Activated naive CD8-positive, alpha-beta T cell treated with anti-CD3 and anti-CD28 coated beads, Interleukin-2, amount 50 U/mL, for 24 hours (primary cell): ENCODE results near the gene C14orf180.

Experiments
- ATAC-seq: fragments of 150-1000 bp; cut with Tn5 transposase; one replicate; pipeline ENCODE4 v1.10.0; 2021
- DNase-seq: peaks from one replicate; pipeline ENCODE4 v3.0.0; 2021
- H3K27ac Mint-ChIP-seq: one replicate; pipeline ENCODE4 v1.8.0; 2021; ENCODE audit warnings: mild to moderate bottlenecking, mixed read lengths
- H3K27me3 Mint-ChIP-seq: one replicate; pipeline ENCODE4 v1.8.0; 2021; ENCODE audit warnings: mixed read lengths
- H3K36me3 Mint-ChIP-seq: one replicate; pipeline ENCODE4 v1.8.0; 2021; ENCODE audit warnings: low read depth, mixed read lengths
- H3K4me1 Mint-ChIP-seq: one replicate; pipeline ENCODE4 v1.8.0; 2021; ENCODE audit warnings: mixed read lengths
- H3K4me3 Mint-ChIP-seq: one replicate; pipeline ENCODE4 v1.8.0; 2021; ENCODE audit warnings: mild to moderate bottlenecking, moderate library complexity, mixed read lengths
- H3K9me3 Mint-ChIP-seq: one replicate; pipeline ENCODE4 v1.8.0; 2021; ENCODE audit warnings: mixed read lengths

The C14orf180 gene

GRCh38 chr14:104554608-104555429 lies 24.7 kb upstream of the C14orf180 start:
- Mint-ChIP-seq H3K36me3 (no peaks in the 10 kb centered on the region), H3K4me1 (no peaks in the 10 kb centered on the region), H3K9me3 (no peaks in the 10 kb centered on the region), H3K4me3 (no peak overlapping the region), H3K27me3 (no peaks in the 10 kb centered on the region), H3K27ac (no peak overlapping the region)
- DNase-seq, result no peak
- ATAC-seq, result no peak

DNA sequence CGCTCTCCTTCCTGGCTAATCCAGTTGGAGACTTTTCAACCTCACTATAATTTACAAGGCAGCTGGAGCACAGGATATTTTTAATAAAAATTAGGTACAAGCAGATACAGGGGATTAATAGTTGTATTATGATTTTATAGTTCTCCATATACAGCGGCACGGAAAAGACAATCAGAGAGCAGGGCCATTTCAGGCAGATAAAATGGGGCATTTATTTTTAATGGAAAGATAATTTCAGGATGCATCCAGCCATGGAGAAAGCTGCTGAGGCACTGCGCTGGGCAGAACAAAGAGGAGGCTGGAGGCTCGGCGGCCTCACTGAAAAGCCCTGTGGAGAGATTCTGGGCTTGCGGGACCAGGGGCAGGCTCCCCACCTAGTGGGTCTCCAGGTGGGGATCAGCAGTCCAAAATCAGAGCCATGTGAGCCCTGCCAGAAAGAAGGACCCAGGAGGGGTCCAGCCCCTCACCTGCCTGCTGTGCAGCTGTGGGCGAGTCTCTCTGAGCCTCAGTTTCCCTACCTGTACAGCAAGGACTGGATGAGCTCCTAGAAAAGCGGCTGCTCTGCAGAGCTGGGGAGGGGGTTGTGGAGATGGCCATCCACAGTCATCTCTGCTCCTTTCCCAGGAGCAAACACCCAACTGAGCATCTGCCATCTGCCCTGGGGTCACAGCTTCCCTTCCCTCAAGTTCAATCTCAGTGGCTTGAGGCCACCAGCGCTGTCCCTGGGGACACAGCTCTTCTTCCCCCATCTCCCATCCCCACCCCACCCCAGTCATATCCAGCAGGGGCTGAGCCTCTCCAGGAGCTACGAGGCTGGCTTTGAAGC lies 23.9 kb upstream of the C14orf180 start:
- Mint-ChIP-seq H3K4me3 (no peak overlapping the region), H3K36me3 (no peaks in the 10 kb centered on the region), H3K27ac (no peak overlapping the region), H3K27me3 (no peaks in the 10 kb centered on the region), H3K4me1 (no peaks in the 10 kb centered on the region), H3K9me3 (no peaks in the 10 kb centered on the region)
- no peak for ATAC-seq
- DNase-seq, result no peak

DNA sequence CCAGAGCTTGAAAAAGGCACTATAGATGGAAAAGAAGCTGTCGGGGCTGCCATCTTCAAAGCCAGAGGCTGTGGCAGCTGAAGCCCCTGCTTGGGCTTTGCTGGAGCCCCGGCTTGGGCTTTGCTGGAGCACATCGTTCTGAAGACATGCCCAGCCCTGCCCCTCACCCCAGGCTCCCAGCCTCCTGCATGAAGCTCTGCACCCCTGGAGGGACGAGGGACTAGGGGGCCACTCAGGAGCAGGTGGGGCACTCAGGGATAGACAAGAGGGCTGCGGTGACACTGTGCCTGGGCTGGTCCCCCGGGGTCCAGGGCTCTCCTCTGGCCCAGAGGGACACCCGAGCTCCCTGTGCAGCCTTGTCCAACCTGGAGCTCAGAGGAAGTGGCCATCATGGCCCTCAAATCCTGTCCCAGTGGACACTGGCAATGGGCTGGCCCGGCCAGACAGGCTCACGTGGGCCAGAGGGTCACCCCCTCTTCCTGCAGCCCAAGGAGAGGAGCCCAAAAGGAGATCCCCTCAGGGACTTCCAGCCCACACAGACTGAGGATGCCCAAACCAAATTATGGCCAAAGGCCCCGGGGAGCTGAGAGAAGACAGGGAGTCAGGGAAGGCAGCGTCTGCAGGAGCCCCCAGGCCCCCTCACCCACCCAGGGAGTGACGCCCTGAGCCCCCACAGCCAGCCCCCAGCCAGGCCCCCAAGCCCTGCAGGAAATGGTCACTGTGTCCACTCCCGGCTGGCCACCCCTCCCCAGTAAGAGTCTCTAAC lies 23.1 kb upstream of the C14orf180 start:
- H3K9me3 Mint-ChIP-seq, result no peaks in the 10 kb centered on the region
- H3K4me1 Mint-ChIP-seq, result no peaks in the 10 kb centered on the region
- no peak overlapping the region for H3K4me3 Mint-ChIP-seq
- ATAC-seq (no peak), DNase-seq (no peak)
- H3K27ac Mint-ChIP-seq, result no peak overlapping the region
- no peaks in the 10 kb centered on the region for H3K27me3 Mint-ChIP-seq
- H3K36me3 Mint-ChIP-seq, result no peaks in the 10 kb centered on the region

DNA sequence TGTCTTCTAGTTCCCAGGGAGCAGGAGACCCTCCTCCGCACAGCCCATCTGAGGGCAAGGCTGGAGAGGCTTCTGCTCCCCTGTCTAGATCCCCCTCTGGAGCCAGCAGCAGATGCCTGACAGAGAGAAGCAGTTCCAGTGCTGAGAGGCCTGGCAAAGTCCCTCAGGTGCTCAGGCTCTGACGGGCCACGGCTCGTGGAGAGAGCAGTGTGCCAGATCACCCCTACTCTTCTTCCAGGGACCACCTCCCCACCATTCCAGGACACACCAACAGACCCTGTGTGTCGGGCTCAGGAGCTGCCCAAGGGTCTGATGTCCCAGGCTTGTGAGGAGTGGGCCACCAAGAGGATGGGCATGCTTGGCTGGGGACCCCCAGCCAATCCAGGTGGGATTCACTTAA lies 22.5 kb upstream of the C14orf180 start:
- H3K27ac Mint-ChIP-seq, result no peak overlapping the region
- H3K4me3 Mint-ChIP-seq, result no peak overlapping the region
- DNase-seq (no peak), ATAC-seq (no peak)
- H3K27me3 Mint-ChIP-seq, result no peaks in the 10 kb centered on the region
- no peaks in the 10 kb centered on the region for H3K36me3 Mint-ChIP-seq
- no peaks in the 10 kb centered on the region for H3K9me3 Mint-ChIP-seq
- H3K4me1 Mint-ChIP-seq, result no peaks in the 10 kb centered on the region

GRCh38 chr14:104557766-104558165 lies 21.8 kb upstream of the C14orf180 start:
- H3K36me3 Mint-ChIP-seq, result no peaks in the 10 kb centered on the region
- no peak overlapping the region for H3K27ac Mint-ChIP-seq
- no peaks in the 10 kb centered on the region for H3K27me3 Mint-ChIP-seq
- no peaks in the 10 kb centered on the region for H3K4me1 Mint-ChIP-seq
- H3K4me3 Mint-ChIP-seq, result no peak overlapping the region
- ATAC-seq (no peak), DNase-seq (no peak)
- no peaks in the 10 kb centered on the region for H3K9me3 Mint-ChIP-seq

DNA sequence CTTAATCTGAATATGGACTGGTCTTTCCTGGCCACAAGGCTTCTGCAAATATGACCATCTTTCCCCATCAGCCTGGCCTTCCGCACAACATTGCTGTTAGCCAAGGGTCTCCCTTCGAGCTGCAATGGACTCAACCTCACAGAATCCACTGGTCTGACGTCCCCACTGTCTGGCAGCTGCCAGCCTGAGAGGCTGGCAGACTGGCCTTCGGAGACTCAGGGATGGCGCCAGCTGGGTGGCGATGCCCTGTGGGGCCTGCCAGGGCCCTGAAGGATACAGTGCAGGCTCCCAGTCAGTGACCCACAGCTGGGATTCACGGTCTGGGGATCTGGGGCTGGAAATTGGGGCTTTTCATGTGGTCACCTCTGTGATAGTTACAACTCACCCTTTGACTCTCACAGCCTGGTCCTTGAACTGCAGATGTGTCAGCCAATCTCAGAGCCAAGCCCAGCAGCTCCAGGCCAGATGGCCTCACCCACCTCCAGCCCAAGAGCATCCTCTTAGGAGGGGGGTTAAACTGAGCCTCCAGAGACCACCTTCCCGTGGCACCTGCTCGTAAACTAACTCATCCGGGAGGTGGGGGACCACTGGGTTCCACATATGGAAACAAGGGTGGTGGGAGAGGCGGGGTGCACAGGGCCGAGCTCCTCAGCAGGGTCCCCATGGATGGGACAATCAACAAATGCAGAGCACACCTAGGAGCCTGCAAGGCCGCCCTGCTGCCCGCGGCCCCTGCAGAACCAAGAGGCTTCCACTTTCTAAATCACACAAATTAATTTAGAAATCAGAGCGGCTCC lies 21.1 kb upstream of the C14orf180 start:
- Mint-ChIP-seq H3K36me3 (no peaks in the 10 kb centered on the region), H3K4me1 (no peaks in the 10 kb centered on the region), H3K9me3 (no peaks in the 10 kb centered on the region), H3K4me3 (no peak overlapping the region), H3K27me3 (no peaks in the 10 kb centered on the region), H3K27ac (no peak overlapping the region)
- no peak for ATAC-seq
- DNase-seq, result no peak

GRCh38 chr14:104559028-104559803 lies 20.3 kb upstream of the C14orf180 start:
- ATAC-seq, result no peak
- Mint-ChIP-seq H3K27ac (no peak overlapping the region), H3K36me3 (no peaks in the 10 kb centered on the region), H3K4me3 (no peak overlapping the region), H3K4me1 (peaks cover 2% of the 10 kb centered on the region), H3K27me3 (peaks cover 2% of the 10 kb centered on the region), H3K9me3 (no peaks in the 10 kb centered on the region)
- DNase-seq, result no peak

GRCh38 chr14:104559804-104560585 lies 19.6 kb upstream of the C14orf180 start:
- no peak overlapping the region for H3K27ac Mint-ChIP-seq
- ATAC-seq (no peak), DNase-seq (no peak)
- peaks cover 4% of the 10 kb centered on the region for H3K27me3 Mint-ChIP-seq
- no peak overlapping the region for H3K4me3 Mint-ChIP-seq
- H3K9me3 Mint-ChIP-seq, result no peaks in the 10 kb centered on the region
- peaks cover 2% of the 10 kb centered on the region for H3K4me1 Mint-ChIP-seq
- no peaks in the 10 kb centered on the region for H3K36me3 Mint-ChIP-seq

GRCh38 chr14:104560586-104560945 lies 19.0 kb upstream of the C14orf180 start:
- ATAC-seq, result no peak
- H3K36me3 Mint-ChIP-seq, result no peaks in the 10 kb centered on the region
- H3K27me3 Mint-ChIP-seq, result peaks cover 4% of the 10 kb centered on the region

DNA sequence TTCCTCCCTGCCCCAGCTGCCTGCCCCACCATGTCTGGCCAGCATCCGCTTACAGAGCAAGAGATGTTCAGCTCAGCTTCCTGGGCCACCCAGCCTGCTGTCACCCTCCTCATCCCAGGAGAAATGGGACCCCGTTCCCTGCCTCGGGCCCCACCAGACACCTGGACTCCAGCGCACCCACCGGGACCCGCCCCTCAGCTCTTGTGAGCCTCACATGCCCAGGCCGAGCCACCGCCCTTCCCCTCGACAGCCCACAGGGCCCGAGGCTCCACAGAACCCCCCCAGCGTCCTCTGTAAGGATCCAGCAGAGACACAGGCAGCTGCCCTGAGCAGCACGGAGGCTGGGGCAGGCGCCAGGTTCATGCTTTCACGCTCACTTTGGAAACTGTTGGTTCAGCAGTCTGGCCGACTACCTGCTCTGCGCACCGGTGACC lies 18.4 kb upstream of the C14orf180 start:
- H3K36me3 Mint-ChIP-seq, result no peaks in the 10 kb centered on the region
- peaks cover 2% of the 10 kb centered on the region for H3K4me1 Mint-ChIP-seq
- no peaks in the 10 kb centered on the region for H3K9me3 Mint-ChIP-seq
- H3K27me3 Mint-ChIP-seq, result peaks cover 7% of the 10 kb centered on the region
- H3K27ac Mint-ChIP-seq, result no peak overlapping the region
- no peak for ATAC-seq
- no peak overlapping the region for H3K4me3 Mint-ChIP-seq
- DNase-seq, result no peak

More at GRCh38 chr14:104560586-104560945, 19.0 kb upstream of the C14orf180 start:
- Mint-ChIP-seq H3K9me3 (no peaks in the 10 kb centered on the region), H3K4me3 (no peak overlapping the region), H3K4me1 (peaks cover 2% of the 10 kb centered on the region), H3K27ac (no peak overlapping the region)
- no peak for DNase-seq

GRCh38 chr14:104561632-104562495 lies 17.7 kb upstream of the C14orf180 start:
- no peak overlapping the region for H3K4me3 Mint-ChIP-seq
- DNase-seq (no peak), ATAC-seq (no peak)
- peaks cover 2% of the 10 kb centered on the region for H3K4me1 Mint-ChIP-seq
- H3K27me3 Mint-ChIP-seq, result peaks cover 11% of the 10 kb centered on the region
- H3K9me3 Mint-ChIP-seq, result no peaks in the 10 kb centered on the region
- H3K36me3 Mint-ChIP-seq, result no peaks in the 10 kb centered on the region
- H3K27ac Mint-ChIP-seq, result no peak overlapping the region

- DNase-seq, result no peak
- Mint-ChIP-seq H3K4me3 (no peak overlapping the region), H3K9me3 (no peaks in the 10 kb centered on the region), H3K27ac (no peak overlapping the region), H3K4me1 (peaks cover 2% of the 10 kb centered on the region), H3K36me3 (no peaks in the 10 kb centered on the region), H3K27me3 (peaks cover 11% of the 10 kb centered on the region)
- ATAC-seq, result no peak
Observed at GRCh38 chr14:104562606-104563005, 17.0 kb upstream of the C14orf180 start.
